HCEC 1CT (cell line): ENCODE results near the gene NBL1.
"Not testable (repeated sequence)": the region's sequence is repeated elsewhere in the genome, so short reads cannot be mapped to it uniquely, and the experiment has no call there.

Experiments used
- DNase-seq: peaks from one replicate; pipeline ENCODE4 v3.0.0-alpha.2; 2017

Gene NBL1

DNA sequence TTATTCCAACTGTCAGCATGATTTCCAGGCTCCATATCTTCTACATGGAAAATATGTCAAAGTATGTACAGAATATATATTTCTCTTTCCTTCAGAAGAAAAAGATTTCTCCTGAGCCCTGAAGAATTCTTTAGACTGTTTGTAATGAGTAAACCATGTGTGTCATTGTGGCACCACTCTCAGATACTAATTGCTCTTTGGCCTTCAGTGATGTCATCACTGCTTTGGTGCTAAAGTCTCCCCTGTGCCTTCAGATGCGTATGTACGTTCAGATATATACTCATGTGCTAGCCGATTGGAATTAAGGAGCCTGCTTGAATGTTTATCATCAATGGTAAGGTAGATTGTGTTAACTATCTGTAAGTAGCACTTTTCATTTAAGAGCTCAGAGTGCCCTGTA lies 20.6 kb upstream of the NBL1 start:
- DNase-seq, result no peak

DNA sequence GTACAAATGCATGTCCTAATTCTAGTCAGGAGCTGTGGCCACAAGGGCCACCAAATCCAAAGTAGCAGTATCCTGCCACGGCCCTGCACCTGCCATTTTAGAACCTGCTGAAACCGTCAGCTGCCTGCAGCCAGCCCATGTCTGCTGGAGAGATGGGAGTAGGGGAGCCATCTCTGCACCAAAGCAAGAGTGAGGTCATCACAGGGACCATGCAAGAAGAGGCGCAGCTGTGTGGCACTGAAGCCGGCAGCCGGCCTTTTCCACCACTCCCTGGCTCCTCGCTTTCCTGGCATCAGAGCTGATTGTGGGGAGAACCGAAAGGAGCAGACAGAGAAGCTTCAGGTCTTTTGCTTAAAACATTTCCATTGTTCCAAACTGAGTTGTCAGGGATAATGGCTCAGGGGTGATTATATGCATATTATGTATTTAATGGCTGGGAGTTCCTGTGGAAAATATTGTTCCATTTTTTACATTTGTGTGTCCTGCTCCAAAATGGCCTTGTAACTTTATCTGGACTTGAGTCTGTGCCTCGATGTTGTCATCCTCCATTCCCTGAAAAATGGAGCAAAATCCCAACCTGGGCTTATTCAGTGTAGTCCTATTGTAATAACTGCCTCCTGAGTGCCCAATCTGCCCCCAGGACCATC lies 18.7 kb upstream of the NBL1 start:
- no peak for DNase-seq

DNA sequence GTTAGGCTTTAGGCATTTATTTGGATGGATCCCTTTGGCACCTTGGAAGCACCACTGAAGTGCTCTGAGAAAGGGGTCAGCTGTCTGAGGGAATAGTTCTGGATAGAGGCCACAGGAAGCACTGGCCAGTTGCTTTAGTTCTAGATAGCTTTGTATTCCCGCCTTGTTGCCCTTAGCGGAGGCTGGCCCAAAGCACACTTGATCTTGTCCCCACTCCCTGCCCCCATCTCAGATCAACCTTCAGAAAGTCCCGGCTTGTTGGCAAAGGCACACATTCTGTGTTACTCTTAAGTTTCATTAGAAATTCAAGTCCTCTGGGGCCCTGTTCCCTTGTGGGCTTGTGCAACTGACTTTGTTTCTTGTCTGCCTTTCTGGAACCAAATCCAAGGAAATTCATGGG lies 15.2 kb upstream of the NBL1 start:
- DNase-seq, result no peak

DNA sequence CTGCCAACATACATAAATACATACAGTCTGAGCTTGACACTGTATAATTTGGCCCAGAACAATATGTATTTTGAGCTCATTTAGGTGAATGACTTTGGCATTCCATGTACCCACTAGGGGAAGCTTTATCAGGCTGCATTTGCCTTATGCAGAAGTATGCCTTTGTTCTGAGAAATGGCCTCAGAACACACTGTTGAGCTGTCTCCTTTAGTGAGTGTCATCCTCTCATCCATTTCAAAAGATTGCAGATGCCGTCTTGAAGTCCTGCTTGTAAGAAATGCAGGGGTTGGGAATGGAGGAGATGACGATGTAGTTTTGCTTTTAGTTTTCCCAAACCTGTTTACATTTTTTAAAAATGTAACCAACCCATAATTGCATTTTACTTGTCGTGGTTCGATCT lies 14.8 kb upstream of the NBL1 start:
- no peak for DNase-seq

DNA sequence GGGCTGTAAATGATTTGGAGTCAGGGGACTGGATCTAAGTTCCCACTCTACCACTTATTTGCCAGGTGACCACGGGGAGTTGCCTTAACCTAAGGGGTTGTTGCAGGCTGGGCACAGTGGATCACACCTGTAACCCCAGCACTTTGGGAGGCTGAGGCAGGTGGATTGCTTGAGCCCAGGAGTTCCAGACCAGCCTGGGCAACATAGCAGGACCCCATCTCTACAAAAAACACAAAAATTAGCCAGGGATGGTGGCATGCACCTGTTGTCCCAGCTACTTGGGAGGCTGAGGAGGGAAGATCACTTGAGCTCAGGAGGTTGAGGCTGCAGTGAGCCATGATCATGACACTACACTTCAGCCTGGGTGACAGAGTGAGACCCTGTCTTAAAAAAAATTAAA lies 13.9 kb upstream of the NBL1 start:
- DNase-seq, result not testable (repeated sequence)

DNA sequence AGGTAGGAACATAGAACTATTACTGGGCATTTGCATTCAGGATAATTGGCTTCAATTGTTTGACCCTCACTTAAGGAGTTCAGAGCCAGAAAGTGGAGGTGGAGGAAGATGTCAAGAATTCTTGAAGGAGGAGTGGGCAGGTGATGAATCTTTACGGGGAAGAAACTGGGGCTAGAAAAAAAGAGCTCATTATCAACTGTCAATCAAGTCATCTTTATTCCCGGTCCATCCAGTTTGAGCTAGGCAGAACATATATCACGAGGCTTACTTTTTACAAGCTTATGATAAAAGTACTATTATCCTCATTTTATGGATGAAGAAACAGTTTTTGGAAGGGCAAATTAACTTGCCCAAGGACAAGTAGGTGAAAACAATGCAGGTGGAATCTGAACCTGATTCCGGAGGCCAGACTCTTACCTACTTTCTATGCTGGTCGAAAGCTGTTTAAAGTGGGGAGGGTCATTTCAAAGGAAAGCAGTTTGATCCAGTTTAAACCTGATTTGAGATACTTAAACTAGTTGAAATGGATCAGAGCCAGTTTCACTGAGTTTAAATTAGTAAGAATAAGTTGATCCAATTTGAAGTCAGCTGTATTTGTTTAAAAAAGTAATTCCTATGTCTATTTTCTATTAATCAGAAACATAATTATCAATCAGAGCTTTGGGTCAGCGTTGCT lies 13.3 kb upstream of the NBL1 start:
- no peak for DNase-seq

DNA sequence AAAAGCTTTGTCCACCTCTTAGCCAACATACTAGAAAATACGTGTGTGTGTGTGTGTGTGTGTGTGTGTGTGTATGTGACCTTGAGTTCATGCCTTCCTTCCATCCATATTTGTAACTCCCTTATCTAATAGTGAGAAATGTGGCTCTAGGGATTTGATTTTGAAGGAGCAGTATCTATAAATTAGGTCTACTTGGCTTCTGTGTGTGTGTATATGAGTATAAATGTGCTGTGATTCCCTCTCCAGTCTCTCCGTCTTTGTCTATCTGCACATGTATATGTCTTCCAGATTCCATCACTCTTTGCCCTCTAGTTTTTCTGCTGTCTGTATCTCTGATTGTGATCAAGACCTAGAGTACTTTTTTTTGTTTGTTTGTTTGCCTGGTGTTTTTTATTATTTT lies 11.9 kb upstream of the NBL1 start:
- no peak for DNase-seq

DNA sequence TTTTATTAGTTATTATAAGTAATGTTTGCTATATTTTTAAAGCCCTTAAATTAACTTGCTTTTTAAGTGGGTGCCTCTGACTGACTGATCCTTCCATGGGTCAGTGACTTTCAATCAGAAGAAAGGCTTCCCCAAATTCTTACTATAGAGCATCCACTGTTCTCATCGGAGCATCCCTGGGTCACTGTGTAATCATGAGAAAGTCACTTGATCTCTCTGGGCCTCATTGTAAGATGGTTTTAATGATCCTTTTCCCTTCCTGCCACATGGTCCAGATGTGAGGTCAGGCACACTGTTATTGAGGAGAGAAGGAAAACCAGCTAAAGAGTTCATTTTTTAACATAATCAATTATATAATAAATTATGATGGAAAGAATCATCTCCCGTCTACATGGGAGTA lies 11.0 kb upstream of the NBL1 start:
- no peak for DNase-seq

DNA sequence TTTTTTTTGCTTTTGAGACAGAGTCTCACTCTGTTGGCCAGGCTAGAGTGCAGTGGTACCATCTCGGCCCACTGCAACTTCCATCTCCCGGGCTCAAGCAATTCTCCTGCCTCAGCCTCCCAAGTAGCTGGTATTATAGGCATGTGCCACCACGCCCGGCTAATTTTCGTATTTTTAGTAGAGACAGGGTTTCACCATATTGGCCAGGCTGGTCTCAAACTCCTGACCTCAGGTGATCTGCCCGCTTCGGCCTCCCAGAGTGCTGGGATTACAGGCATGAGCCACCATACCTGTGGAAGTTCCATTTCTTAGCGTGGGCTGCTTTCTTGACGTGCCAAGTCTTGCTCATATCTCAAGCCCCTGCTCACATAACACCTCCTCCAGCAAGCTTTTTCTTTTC lies 9.0 kb upstream of the NBL1 start:
- not testable (repeated sequence) for DNase-seq

DNA sequence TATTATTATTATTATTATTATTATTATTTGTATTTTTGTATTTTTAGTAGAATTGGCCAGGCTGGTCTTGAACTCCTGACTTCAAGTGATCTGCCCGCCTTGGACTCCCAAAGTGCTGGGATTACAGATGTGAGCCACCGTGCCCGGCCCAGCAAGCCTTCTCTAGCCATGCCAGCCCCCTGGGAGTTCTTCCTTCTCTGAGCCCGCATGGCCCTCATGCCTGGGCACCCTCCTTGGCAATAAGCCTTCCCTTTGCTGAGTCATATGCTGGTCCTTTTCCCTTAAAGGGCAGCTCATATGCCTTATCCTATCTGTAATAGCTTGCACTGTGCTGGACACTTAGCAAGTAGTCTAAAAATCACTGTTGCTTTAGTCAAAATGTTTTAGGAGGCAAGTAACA lies 8.5 kb upstream of the NBL1 start:
- no peak for DNase-seq

DNA sequence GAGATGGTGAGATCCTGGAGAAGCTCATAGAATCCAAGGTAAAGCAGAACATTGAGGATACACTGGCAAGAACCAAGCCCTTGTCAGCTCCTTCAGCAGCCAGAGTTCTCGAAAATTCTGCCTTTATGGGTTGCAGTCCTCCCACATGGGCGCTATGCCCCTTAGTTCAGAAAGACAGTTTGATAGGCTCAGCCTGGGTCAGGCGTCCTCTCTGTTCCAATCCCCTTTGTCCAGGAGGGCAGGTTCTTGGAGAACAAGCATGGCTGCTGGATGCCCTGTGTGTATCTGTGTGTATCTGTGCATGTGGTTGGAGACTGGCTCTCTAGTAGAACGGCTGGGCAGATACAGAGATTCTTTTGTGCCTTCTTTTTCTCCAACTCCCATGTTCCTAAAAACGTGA lies 8.0 kb upstream of the NBL1 start:
- no peak for DNase-seq

DNA sequence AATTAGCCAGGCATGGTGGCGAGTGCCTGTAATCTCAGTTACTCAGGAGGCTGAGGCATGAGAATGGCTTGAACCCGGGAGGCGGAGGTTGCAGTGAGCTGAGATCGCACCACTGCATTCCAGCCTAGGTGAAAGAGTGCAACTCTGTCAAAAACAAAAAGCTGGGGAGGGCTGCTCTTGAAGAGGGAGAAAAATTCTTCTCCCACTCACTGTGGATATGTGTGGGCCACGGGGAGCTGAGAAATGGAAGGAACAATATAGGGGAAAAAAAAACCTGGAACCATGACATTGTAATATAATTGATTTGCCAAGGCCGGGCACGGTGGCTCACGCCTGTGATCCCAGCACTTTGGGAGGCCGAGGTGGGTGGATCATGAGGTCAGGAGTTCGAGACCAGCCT lies 7.4 kb upstream of the NBL1 start:
- DNase-seq, result not testable (repeated sequence)

DNA sequence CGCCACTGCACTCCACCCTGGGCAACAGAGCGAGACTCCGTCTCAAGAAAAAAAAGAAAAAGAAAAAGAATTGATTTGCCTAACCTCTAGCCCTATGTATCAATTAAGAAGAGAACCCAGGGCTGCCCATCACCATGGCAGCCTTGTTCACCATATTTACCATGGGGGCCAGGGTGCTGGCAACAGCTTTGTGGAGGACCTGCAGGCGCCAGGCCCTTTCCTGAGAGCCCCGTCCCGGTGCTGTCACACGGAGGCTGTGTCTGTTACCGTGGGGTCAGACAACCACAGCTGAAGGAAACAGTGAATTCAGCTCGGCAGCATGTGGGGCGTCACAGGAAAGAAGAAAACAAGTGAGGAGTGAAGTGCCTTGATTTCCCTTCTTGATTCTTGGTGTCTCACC lies 6.5 kb upstream of the NBL1 start:
- no peak for DNase-seq

DNA sequence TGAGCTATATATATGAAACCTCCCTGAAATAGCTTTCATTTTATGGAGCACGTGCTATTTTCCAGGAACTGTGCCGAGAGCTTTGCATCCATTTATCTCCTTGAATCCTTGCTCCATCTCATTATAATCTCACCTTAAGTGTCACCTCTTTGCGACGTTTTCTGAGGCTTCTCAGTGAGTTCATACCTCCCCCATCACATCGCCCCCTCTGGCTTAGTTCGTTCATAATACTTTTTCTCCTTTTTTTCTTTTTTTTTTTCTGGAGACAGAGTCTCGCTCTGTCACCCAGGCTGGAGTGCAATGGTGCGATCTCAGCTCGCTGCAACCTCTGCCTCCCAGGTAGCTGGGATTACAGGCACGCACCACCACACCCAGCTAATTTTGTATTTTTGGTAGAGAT lies 4.9 kb upstream of the NBL1 start:
- not testable (repeated sequence) for DNase-seq

DNA sequence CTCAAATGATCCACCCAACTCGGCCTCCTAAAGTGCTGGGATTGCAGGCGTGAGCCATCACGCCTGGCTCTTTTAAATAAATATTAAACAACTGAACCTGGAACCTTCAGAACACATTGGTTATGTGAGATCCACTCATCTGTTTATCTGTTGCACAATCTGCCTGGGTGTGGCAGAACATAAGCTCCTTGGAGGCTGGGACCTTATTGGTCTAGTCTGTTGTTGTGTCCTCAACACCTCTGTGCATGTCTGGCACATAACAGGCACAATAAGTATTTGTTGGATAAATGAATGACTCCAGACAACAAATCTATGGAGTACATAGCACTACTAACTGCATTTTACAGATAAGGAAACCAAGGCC lies 4.1 kb upstream of the NBL1 start:
- peak; percentile 53 for DNase-seq

DNA sequence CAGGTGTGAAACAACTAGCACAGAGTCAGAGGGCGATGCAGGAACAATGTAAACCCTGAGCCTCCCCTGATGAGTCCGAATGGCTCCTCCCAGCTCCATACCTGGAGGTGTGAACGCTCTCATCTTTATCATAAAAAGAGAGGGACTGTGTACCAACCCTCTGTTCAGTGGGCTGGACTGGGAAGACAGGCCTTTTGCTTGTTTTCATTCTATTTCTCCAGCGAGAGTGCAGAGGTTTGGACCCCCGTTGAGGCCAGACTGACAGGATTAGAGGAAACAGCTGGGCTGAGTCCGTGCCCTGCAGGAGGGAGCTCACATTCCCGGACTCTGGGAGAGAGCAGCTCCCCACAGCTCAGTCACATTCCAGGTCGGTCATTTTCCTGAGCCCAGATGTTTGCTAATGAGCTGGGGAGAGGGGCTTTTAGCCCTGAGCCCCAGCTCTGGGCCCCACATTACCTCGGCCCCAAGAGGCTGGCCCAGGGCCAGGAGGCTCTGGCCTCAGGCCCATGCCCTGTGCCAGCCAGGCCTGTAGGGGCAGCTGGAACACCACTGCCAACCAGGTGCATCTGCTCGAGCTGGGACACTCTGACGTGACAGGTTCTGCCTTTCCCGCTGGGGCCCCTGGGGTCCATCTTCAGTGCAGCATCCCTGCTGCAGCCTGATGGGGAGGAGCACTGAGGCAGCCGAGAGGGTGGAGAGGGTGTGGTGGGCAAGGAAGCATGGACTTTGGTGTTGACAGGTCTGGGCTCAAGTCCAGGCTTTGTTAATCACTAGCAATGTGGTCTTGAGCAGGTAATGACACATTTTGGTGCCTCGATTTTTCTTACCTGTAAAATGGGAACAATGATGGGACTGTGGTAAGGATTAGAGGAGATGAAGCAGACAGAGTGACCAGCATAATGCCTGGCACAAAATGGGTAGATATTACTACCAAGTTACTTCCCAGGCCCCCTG lies 3.5 kb upstream of the NBL1 start:
- no peak for DNase-seq

DNA sequence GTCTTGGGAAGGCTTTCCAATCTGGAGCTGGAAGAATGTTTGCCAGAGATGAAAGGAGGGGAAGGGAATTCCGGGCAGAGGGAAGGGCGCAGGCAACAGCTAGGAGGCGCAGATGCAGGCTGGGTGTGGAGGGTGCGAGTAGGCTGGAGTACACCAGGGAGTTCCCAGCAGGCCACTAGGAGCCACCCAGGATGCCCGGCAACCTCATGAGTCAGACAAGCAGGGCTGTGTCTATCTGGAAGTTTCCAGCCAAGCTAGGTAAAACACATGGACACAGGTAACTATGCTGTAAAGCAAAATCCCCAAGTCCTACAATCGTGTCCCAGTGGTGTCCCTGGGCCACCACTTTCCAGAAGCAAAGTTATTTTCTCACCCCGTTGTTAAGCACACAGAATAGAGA lies 990 bp upstream of the NBL1 start:
- DNase-seq, result peak; percentile 81

DNA sequence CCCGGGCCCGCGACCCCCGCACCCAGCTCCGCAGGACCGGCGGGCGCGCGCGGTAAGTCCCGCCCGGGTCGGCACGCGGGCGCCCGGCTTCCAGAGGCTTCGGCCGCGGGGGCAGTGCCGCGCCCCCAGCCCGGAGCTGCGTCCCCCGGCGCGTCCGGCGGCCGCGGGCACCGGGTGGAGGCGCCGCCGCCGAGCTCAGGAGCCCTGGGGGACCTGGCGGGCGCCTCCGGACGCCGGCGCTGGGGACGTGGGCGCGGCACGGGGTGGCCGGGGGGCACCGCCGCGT lies 227 bp downstream of the NBL1 start:
- no peak for DNase-seq

DNA sequence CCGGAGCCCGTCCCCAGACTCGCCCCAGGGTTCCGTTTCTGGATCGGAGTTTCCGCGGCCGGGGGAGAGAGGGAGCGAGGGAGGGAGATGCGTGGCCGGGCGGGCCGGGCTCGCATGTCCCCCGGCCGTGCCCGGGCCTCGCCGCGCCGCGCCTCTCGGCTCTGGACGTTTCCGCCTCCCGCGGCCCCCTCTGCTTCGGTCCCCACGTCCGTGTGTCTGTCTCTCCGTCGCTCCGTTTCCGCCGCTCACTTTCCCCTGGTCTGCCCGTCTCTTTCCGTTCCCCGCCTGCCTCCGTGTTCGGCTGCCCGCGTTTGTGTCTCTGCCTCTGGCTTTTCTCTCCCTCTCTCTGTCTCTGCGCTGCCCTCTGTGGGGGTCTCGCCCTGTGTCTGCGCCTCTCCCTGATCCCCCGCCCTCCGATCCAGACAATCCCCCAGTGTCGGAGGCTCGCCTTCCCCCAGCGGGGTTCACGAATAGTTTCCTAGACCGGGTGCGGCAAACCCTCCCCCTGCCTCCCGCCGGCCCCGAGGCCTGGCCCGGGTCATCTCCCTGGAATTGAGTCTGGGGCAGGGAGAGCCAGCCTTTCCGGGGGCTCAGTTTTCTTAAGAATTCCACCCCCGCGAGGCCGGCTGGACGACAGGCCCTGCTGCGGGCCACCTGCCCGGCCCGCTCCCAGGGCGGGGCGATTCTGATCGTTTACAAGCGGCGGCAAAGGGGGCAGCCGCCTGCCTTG lies 735 bp downstream of the NBL1 start:
- peak; percentile 59 for DNase-seq

DNA sequence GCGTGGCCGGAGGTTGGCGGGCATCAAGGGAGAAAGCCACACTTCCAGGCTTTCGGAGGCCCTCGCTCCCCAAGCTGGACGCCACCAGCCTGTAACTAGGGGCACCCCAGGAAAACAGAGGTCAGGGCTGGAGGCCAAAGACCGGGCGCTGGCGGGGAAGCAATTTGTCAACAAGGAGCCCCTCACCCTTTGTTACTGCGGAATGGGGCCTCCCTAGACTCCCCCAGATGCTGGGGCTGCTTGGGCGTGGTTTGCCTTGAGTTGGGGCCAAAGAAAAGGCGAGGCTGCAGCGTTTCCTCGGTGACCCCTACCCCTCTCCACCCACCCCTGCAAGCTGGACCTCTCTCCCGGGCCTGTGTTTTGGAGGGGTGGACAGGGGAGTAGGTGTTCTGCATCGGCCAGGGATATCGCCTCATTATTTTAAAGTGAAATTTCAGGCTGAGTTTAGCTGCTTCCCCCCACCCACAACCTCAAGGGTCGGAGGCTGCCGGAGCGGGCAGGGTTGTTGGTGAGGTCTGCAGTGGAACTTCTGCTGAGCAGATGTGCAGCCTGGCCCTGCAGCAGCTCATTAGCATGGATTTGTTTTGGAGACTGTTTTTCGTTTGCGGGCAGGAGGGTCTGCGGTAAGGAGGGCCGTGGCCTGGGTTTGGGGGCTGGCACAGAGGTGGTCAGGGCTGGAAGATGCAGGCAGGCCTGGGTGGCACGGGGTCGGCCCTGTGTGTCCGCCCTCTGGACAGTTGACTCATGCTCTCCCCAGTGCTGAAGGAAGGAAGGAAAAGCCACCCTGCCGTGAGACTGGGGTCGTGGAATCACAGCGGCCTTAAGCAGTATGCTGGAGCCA lies 1.5 kb downstream of the NBL1 start:
- no peak for DNase-seq

DNA sequence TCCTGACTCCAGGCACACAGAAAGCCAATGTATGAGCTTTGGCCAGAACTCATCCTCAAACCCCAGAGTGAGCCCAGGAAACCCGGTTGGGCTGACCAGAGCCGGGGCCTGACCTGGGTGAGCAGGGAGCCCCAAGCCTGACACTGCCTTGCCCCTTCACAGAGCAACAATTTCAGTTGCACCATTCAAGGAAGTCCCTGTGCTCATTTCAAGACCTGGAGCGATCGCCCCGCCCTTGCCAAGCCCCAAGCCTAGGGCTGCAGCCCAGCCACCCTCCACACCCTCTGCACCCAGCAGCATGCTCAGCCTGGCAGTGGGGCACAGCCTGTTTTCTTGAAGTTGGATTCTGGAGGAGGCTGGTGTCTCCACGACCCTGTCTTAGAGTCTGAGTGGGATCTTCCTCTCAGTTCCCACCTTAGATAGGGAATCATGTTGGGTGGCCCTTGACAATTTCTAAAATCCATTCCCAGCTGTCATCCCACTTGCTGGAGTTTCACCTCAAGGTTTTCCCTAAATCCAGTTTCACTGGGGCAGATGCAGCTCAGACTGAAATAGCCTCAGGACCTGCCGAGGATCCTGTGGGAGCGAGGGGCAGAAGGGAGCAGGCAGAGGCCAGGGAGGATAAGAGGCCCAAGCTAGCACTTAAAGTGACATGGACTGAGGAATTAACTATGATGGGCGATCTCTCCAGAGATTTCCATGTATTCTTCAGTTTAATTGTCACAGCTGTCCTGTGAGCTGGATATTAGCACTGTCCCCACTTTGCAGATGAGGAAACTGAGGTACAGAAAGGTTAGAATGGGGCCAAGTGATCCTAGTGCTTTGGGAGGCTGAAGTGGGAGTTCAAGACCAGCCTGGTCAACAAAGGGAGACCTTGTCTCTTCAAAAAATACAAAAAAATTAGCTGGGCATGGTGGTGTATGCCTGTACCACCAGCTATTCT lies 2.5 kb downstream of the NBL1 start:
- no peak for DNase-seq
